Activated effector memory CD4-positive, alpha-beta T cell treated with anti-CD3 and anti-CD28 coated beads, Interleukin-2, amount 50 U/mL, for 16 hours (primary cell): Measurements from ENCODE around the gene TJP3.
"Not testable (repeated sequence)": the region's sequence is repeated elsewhere in the genome, so short reads cannot be mapped to it uniquely, and the experiment has no call there.

Experiments used
- DNase-seq: peaks from one replicate; pipeline ENCODE4 v3.0.0-alpha.2; 2020

Gene TJP3, protein sequence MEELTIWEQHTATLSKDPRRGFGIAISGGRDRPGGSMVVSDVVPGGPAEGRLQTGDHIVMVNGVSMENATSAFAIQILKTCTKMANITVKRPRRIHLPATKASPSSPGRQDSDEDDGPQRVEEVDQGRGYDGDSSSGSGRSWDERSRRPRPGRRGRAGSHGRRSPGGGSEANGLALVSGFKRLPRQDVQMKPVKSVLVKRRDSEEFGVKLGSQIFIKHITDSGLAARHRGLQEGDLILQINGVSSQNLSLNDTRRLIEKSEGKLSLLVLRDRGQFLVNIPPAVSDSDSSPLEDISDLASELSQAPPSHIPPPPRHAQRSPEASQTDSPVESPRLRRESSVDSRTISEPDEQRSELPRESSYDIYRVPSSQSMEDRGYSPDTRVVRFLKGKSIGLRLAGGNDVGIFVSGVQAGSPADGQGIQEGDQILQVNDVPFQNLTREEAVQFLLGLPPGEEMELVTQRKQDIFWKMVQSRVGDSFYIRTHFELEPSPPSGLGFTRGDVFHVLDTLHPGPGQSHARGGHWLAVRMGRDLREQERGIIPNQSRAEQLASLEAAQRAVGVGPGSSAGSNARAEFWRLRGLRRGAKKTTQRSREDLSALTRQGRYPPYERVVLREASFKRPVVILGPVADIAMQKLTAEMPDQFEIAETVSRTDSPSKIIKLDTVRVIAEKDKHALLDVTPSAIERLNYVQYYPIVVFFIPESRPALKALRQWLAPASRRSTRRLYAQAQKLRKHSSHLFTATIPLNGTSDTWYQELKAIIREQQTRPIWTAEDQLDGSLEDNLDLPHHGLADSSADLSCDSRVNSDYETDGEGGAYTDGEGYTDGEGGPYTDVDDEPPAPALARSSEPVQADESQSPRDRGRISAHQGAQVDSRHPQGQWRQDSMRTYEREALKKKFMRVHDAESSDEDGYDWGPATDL

DNA sequence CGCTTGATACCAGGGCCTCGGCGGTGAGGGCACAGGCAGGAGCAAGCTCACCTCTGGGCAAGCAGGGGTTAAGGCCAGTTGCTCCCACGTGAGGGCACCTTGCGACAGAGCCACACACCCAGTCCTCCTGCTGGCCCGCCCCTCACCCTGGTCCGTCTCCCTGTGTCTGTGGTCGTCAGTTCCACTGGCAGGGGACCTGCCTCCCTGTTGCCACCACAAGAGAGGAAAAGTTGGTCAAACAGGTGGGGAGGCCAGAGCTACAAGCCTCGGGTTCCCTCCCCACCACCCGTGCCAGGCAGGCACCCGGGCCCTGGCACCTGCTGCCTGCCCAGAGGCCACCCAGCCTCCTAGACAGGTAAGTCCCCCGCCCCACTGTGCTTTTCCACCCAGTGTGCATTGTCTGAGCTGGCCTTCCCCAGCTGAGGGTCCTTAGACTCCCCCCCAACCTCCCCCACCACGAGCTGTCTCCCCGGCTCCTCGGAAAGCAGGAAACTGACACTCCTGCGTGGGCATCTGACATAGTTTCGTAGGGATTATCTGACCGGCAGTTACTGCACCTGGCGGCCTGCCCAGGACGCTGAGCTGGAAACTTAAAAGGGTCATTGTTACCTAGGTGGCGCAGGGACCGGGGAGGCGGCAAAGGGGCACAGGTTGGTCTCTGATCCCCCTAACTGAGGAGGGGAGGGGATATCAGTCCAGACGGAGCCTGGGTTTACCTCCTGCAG, at the start of gene TJP3:
Gene TJP3, plus strand, starts transcription at position 178 of the 725 bp plus-strand sequence. CDS start 20,049 bp downstream, outside the sequence.
- DNase-seq: no peak

DNA sequence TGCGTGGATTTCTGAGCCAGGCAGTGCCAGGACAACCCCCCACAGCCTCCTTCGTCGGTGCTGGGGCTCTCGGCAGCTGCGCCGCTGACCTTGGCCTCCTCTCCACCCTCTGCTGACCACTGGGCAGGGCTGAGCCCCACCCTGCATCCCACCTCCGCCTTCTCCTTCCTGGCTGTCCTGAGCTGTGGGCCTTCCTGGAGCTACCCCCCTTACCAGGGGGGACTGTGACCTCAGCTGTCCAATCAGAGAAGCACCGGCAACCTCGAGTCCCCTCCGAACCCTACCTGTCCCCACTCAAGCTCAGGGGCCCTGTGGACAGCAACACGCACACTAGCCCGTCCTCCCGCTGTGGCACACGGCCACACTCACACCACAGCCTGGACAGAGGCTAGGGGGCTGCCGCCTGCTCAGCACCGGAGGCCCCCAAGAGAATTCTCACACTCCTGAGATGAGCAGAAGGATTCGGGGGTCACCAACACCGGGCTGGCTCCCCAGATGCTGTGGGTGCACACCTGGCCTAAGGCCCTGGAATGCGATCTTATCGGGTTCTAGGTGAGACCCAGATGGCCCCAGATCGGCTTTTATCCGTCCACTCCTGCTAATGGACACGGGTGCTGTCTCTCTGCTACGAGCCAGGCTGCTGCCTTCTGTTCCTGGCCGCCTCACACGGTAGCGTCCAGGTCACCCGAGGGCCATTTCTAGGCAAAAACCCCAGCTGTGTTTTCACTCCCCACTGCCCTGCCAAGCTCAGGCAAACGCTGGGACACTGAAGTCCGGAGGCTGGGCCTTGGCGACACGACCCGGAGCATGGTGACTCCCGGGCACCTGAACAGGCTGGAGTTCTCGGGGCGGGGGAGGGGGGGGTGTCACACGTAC, 49.1 kb upstream of the TJP3 start:
- DNase-seq: no peak

DNA sequence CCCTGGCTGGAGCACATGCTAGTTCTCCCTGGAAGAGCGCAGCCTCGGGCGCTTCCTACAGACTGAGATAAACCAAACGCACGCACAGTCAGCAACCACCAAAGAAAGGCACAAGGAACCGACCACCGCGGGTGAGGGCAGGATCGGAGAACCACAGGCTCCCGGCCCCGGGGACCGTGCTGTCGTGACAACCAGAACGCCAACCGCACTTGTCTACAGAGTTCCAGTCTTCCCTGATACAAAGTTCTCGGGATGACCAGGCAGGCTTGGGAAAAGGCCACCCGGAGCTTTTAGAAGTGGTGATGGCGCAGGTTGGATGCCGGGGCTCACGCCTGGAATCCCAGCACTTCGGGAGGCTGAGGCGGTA, 48.5 kb upstream of the TJP3 start:
- DNase-seq: no peak

DNA sequence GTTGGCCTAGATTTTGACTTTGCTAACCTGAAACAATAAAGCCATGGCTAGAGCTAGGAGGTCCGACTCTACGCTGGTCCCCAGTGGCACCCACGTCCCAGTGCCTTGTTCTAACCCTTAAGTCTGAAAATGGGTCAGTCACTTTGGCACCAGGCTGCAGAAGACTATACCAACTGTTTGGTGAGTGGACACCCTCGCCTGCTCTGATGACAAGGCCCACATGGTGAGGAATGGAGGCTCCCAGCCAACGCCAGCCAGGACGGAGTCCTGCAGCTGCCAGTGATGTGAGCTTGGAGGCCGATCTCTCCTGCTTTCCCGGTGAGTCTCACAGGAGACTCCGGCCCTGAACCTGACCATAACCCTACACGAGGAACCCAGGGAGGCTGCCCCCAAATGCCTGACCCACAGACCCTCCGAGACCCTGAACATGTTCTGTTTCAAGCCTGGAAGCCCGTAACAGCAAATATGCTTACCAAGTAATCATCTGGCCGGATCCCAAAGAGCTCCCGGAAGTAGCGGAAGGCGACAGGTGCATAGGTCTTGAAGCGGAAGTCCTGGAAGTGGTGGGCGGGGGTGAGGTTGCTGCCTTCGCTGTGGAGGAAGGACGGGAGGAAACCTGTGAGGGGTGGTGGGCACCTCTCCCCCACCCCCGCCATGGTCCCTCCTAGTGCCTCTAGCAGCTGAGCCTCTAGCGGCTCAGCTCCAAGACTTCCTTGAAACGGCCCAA, 47.5 kb upstream of the TJP3 start:
- DNase-seq: no peak

DNA sequence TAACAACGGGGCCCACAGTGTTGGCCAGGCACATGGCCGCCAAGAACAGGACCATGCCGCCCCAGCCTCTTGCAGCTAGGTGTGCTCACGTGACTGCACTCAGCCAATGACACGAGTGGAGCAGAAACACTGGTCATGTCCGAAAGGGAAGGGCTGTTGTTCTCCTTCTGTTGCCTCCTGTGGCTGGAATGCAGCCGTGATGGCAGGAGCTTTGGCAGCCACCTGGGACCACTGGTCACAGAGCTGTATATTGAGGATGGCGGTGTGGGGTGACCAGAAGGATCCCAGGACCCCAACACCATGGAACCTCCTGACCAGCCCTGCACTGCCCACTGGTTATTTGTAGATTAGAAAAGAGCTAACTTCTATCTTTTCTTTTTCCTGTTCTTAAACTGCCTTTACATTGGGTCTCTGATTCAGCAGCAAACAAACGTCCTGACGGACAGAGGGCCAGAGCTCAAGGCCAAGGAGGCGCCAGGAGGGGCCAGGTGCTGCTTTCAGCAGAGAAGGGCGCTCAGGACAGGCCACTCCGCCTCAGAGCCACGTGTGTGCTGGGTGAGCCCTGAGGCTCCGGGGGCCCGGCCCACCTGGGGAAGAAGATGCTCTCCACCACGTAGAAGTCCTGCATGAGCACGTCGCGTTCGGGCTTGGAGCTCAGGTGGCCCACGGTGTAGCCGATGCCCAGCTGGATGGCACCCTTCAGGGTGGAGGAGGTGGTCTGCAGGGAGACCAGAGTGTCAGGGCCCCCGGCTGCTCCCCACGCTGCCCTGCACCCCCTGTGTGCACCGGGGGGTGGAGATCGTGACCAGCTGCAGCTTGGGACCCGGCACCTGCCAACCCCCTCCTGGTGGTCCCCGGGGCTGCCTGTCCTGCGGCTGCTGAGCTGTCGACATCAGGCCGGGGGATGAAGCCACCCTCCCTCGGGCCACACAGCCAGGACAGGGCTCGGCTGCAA, 46.6 kb upstream of the TJP3 start:
- no peak for DNase-seq

DNA sequence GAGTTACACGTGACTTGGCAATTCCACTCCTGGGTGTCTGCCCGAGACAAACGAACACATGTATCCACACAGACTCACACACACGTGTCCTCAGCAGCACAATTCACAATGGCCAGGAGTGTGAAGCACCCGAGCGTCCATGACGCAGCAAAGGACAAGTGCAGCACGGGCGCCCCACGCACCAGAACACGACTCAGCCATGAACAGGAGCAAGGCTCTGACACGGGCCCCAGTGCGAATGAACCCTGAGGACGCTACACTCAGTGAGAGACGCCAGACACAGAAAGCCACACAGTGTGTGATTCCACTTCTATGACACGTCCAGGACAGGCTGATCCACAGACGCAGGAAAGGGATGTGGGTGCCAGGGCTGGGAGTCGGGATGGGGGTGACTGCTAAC, 44.3 kb upstream of the TJP3 start:
- no peak for DNase-seq

DNA sequence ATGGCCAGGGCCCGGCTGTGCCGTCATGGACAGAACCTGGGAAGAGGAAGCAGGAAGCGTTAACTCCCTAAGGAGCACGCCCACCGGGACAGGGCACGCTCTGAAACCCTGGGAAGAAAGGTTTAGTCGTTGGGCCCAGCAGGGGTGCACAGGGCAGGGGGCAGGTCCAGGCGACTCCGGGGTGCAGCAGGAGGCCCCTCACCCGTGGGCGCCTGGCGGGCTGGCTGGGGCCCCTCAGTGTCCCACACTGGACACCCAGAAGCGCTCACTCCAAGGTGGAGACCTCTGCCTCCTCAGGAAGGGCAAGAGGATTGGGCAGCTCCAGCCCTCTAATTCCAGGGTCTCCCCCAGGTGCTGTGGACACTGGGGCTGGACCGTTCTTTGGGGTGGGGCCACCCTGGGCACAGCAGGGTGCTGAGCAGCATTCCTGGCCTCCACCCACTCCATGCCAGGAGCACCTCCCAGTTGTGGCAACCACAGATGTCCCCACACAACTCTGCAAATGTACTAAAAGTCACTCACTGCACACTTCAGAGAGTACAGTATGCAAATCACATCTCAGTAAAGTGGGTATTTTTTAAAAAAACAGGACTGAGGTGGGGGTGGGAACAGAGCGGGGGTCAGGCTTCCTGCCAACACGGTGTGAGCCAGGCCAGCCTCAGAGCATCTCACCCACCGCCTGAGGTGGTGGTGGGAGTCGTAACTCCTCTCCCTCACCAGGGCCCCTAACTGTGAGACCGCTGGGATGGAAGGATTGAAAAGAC, 43.1 kb upstream of the TJP3 start:
- no peak for DNase-seq

DNA sequence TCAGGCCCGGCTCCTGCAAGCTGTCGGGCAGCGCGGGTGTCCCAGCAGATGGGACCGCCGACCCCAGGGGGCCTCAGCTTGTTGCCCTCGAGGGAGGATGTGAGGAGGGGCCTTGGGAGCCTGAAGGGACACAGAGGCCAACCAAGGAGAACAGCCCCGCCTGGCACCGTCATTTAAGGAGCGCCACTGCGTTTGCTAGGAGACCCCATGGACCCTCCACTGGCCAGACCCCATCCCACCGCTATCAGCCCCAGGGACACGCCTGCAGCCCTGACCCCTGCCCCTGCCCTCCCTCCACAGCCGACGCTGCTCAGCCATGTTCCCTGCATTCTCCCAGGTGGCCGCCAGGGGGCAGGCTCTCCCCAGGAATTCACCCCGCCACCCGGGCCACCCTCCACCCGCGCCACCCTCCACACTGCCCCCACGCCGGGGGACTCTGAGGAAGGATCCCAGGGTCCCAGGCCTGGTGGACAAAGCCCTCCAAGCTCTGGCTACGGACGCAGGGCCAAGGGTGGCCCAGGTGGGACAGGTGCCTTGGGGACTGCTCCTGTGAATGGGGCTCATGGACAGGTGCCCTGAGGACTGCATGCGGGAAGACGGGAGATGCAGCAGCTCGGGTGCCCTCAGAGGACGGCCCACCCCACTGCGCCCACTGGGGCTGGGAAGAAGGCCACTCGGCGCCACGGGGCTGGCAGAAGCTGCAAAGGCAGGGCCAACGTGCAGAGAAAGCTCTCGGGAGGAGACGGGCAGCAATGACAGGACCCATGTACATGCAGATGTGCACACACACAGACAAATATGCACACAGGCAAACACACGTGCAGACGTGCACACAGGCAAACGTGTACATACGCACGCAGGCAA, 42.3 kb upstream of the TJP3 start:
- DNase-seq: peak; percentile 92

DNA sequence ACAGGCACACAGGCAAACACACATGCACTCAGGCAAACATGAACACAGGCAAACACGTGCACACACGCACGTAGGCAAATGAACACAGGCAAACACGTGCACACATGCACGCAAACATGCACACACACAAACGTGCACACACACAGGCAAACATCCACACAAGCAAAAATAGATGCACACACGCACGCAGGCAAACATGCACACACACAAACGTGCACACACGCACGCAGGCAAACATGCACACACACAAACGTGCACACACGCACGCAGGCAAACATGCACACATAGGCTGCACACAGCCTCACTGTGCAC, 41.7 kb upstream of the TJP3 start:
- not testable (repeated sequence) for DNase-seq

DNA sequence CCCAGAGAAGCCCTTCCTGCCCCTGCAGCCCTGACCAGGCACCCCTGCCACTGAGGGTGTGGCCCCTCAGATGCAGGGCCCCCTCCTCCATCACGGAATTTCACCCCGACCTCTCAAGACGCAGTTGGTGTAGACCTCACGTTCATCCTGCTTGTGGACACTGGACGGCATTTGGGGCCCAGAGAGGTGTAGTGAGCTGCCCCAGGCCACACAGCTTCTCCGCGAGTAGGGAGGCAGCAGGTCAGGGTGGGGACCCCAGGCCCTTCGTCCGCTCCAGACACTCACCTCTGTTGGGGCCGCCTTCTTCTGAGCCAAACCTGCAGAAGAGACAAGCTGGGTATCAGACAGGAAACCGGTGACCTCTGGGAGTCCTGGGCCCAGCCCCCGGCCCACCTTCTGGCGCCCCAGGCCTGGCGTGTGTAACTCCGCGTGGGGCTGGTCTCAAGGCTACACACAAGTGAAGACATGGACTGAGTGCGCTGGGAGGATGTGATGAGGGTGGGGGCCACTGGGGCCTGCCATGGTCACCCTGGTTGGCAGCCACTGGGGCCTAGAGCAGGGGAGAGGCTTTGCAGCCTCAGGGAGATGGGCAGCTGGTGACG, 41.0 kb upstream of the TJP3 start:
- no peak for DNase-seq

DNA sequence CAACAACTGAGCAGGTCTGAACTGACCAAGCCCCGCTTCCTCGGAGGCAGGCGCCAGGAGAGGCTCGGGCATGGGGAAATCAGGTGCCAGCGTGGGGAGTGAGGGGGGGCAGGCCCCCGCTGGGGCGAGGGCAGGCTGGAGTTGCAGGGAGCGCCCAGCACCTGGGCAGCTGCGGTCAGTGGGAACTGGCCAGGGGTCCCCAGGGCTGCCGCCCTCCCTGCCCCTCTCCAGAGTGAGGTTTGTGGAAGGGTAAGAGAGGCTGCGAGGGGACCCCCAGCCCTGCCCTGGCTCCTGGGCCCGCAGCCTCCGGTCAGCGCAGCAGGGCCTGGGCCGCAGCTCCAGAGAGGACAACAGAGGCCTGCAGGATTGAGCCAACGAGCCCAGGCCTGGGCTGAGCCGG, 40.4 kb upstream of the TJP3 start:
- DNase-seq: no peak

DNA sequence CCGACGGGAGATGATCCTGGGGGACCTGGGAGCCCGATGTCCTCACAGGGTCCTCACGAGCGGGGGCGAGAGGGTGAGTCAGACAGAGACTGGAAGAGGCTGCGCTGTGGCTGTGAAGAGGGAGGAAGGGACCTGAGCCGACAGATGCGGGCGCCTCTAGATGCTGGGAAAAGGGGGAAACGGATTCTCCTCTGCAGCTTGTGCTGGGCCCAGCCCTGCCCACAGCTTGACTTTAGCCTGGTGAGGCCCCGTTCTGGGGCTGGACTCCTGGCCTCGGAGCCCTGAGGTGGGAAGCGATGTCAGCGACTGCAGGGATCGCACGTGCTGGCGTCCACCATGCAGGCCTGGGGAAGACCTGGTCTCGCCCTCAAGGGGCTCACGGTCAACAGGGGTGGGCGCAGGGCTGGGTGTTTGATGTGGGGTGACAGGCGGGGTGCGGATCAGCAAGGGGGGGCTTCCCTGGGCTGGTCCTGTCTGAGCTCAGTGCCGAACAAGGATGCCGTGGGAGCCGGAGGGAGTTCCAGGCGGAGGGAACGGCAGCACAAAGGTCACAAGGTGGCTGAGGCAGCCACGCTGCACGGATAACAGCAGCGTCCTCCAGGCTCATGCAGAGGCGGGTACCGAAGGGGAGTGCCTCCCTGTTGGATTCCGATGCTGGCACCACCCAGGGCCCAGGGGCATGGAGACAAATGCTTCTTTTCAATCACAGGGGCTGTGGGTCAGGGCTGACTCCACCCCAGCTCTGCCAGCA, 39.7 kb upstream of the TJP3 start:
- no peak for DNase-seq

DNA sequence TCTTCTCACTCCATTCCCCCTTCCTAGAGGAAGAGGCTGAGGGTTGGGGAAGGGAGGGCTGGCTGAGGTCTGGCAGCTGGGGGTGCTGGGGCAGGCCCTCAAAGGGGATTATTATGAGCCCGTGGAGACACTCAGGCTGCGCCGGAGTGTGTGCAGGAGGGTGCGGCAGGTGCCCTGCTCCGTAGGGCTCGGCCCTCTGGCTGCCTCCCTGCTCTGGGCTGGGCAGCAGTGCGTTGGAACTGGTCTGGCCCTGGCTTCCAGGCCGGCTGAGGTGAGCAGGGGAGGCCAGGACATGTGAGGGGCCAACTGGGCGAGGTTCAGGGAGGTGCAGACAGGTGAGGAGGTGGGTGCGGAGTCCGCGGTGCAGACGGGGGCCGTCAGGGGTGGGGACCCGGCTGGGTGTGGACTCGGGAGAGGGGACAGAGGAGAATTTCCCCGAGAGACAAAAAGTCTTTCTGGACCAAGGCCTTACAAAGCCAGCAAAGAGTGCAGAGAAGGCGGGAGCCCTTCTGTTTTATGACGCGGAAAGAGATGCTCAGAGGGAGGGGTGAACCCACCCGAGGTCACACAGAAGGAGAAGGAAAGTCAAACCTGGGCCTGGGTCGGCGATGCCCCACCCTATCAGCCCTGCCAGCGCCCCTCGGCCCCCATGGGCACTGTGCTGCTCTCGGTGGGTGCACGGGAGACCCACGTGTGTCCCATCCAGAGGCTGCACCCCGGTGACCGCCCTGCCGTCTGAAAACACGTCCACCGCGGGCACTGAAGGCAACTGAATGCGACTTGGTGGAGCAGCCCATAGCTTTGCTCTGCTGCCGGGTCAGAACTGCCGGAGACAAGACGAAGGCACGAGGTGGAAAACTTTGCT, 38.9 kb upstream of the TJP3 start:
- DNase-seq: no peak

DNA sequence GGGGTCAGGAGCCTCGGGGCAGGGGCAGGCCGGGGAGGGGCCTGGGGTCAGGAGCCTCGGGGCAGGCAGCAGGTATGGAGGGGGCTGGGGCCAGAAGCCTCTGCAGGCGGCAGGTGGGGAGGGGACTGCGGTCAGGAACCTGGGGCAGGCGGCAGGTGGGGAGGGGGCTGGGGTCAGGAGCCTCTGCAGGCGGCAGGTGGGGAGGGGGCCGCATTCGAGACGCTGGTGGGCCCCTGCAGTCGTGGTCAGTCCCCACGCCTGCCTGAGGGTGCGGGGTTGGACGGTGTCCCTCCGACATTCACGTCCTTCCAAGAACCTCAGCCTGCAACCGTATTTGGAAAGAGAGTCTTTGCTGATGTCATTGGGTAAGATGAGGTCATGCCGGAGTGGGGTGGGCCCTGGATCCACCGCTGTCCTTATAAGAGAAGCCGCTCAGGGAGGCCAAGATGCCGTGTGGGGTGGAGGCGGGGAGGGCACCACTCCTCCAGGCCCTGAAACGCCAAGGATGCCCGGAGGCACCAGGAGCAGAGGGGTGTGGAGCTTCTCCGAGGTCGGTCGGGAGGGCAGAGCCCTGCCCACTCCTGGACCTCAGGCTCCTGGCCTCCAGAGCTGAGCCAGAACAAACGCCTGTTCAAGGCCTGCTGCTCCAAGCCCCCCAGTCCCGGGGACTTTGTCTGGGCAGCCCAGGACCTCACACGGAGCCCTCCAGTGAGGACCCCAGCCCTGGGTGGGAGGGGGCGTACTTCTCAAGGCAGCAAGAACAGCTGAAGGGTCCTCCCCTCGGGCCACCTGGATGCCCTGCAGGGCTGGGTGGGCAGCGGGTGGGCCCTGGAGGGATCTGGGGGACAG, 38.0 kb upstream of the TJP3 start:
- no peak for DNase-seq
